ENCODE results near the gene GPD1. TPM values are rescaled to one million over a fixed set of nuclear protein-coding genes. Genes with fewer than 3 reads are reported as not detected.

Gene GPD1
- total and polyA plus RNA-seq, 2 experiments from 2014 or later, result 2.5 to 3.4 TPM

GRCh38 chr12:50075808-50076170, 28.0 kb upstream of the GPD1 start:
- Histone ChIP-seq H3K27ac (no peak overlapping the region), H3K27me3 (no peaks in the 10 kb centered on the region), H3K4me1 (ENCODE audit: low read depth) (peaks cover 13% of the 10 kb centered on the region), H3K9me3 (ENCODE audit: low read depth) (no peaks in the 10 kb centered on the region), H3K4me3 (no peak overlapping the region), H3K36me3 (no peaks in the 10 kb centered on the region)
- TF ChIP-seq CTCF (IDR thresholded peaks at IDR 0.05; ENCODE audit: low read depth, low read length), result no peak
- DNase-seq (ENCODE audit: low read depth in 1 of 2, low spot score in 1 of 2), result no peak

- Histone ChIP-seq H3K36me3 (no peaks in the 10 kb centered on the region), H3K4me3 (no peak overlapping the region), H3K27ac (no peak overlapping the region), H3K9me3 (ENCODE audit: low read depth) (no peaks in the 10 kb centered on the region), H3K4me1 (ENCODE audit: low read depth) (peaks cover 13% of the 10 kb centered on the region), H3K27me3 (no peaks in the 10 kb centered on the region)
- no peak for TF ChIP-seq CTCF (IDR thresholded peaks at IDR 0.05; ENCODE audit: low read depth, low read length)
- DNase-seq (ENCODE audit: low read depth in 1 of 2, low spot score in 1 of 2), result no peak
Measured at GRCh38 chr12:50077099-50077498, 26.7 kb upstream of the GPD1 start.

- H3K9me3 ChIP-seq (ENCODE audit: low read depth), result no peaks in the 10 kb centered on the region
- no peak for DNase-seq (ENCODE audit: low read depth in 1 of 2, low spot score in 1 of 2)
- TF ChIP-seq CTCF (IDR thresholded peaks at IDR 0.05; ENCODE audit: low read depth, low read length), result no peak
- H3K4me3 ChIP-seq, result no peak overlapping the region
- no peaks in the 10 kb centered on the region for H3K36me3 ChIP-seq
- no peak overlapping the region for H3K27ac ChIP-seq
- peaks cover 7% of the 10 kb centered on the region for H3K4me1 ChIP-seq (ENCODE audit: low read depth)
- H3K27me3 ChIP-seq, result no peaks in the 10 kb centered on the region
Measured at GRCh38 chr12:50078281-50078680, 25.5 kb upstream of the GPD1 start.

GRCh38 chr12:50079771-50080170, 24.0 kb upstream of the GPD1 start:
- no peaks in the 10 kb centered on the region for H3K9me3 ChIP-seq (ENCODE audit: low read depth)
- H3K4me3 ChIP-seq, result no peak overlapping the region
- no peaks in the 10 kb centered on the region for H3K36me3 ChIP-seq
- H3K27ac ChIP-seq, result no peak overlapping the region
- peaks cover 7% of the 10 kb centered on the region for H3K4me1 ChIP-seq (ENCODE audit: low read depth)
- H3K27me3 ChIP-seq, result no peaks in the 10 kb centered on the region
- no peak for DNase-seq (ENCODE audit: low read depth in 1 of 2, low spot score in 1 of 2)
- no peak for TF ChIP-seq CTCF (IDR thresholded peaks at IDR 0.05; ENCODE audit: low read depth, low read length)

GRCh38 chr12:50081096-50081808, 22.6 kb upstream of the GPD1 start:
- no peak overlapping the region for H3K4me3 ChIP-seq
- H3K9me3 ChIP-seq (ENCODE audit: low read depth), result no peaks in the 10 kb centered on the region
- H3K27ac ChIP-seq, result no peak overlapping the region
- no peaks in the 10 kb centered on the region for H3K27me3 ChIP-seq
- no peak for DNase-seq (ENCODE audit: low read depth in 1 of 2, low spot score in 1 of 2)
- H3K4me1 ChIP-seq (ENCODE audit: low read depth), result peaks cover 7% of the 10 kb centered on the region
- no peak for TF ChIP-seq CTCF (IDR thresholded peaks at IDR 0.05; ENCODE audit: low read depth, low read length)
- no peaks in the 10 kb centered on the region for H3K36me3 ChIP-seq
